Measurements from ENCODE around the gene ERMARD.

DNA sequence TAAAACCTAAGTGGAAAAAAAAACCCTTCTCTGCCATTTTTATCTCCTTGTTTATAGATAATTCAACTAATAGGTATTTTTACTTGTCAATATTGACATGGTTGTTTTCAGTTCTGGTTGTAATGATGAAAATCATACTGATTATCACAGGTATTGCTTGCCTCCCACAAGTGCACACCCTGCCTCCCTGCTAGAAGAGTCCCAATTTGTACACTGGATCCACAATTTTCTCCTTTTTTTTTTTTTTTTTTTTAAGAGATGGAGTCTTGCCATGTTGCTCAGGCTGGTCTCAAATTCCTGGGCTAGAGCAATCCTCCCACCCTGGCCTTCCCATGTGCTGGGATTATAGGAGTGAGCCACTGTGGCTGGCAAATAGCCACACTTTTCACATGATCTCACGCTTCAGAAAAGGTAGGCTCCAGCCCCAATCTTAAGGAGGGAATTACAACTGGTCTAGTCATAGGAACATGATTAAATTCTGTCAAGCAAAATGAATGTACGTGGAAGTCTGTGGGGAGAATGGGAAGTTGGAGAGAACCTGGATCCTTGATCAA lies 12.4 kb upstream of the ERMARD start:
- TF ChIP-seq, protein P1, sequence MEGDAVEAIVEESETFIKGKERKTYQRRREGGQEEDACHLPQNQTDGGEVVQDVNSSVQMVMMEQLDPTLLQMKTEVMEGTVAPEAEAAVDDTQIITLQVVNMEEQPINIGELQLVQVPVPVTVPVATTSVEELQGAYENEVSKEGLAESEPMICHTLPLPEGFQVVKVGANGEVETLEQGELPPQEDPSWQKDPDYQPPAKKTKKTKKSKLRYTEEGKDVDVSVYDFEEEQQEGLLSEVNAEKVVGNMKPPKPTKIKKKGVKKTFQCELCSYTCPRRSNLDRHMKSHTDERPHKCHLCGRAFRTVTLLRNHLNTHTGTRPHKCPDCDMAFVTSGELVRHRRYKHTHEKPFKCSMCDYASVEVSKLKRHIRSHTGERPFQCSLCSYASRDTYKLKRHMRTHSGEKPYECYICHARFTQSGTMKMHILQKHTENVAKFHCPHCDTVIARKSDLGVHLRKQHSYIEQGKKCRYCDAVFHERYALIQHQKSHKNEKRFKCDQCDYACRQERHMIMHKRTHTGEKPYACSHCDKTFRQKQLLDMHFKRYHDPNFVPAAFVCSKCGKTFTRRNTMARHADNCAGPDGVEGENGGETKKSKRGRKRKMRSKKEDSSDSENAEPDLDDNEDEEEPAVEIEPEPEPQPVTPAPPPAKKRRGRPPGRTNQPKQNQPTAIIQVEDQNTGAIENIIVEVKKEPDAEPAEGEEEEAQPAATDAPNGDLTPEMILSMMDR (conservative IDR thresholded peaks at IDR 0.05; ENCODE audit: low read length) = no peak
- TF ChIP-seq EZH2phosphoT487 (IDR thresholded peaks at IDR 0.05; ENCODE audit: borderline replicate concordance) = no peak
